ENCODE data around the gene RBM39. TPM values are rescaled to one million over a fixed set of nuclear protein-coding genes. Genes with fewer than 3 reads are reported as not detected.
"Not testable (repeated sequence)": the region's sequence is repeated elsewhere in the genome, so short reads cannot be mapped to it uniquely, and the experiment has no call there.

Gene RBM39
- total RNA-seq, 1 experiment from 2014 or later, result 282 TPM

DNA sequence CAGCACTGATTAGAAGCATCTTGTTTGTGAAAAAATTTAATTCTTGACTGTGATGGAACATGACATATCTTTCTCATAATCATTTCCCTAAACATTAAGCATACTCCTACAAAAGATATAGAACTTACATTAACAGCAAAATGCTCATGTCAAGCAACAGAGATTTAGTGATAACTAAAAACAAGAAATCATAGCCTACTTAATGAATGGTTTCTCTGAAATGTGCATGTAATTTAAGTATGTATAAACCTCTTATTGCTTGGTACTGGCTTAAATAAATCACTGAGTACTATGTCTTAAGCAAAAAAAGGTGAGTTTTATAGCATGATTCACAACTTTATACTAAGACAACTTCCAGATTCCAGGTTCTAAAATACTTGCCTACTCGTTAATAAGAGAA, 33.6 kb downstream of the RBM39 start:
- TF ChIP-seq TCF7L2 (IDR thresholded peaks at IDR 0.05; ENCODE audit: low read depth, low read length), result no peak
- POLR2A ChIA-PET, result no interaction called here
- CTCF ChIA-PET, result no interaction called here
- Histone ChIP-seq H3K36me3 (ENCODE audit: control insufficient read depth, insufficient read depth, low read length) (peaks cover 87% of the 10 kb centered on the region), H3K4me3 (ENCODE audit: low read depth in 2 of 2, low read length in 2 of 2) (no peak overlapping the region), H3K9me3 (ENCODE audit: control insufficient read depth, insufficient read depth, low read depth, low read length) (no peaks in the 10 kb centered on the region), H3K4me1 (ENCODE audit: control insufficient read depth, insufficient read depth, low read length) (peaks cover 2% of the 10 kb centered on the region; the same call in 1 of the 2 replicates), H3K27me3 (ENCODE audit: control insufficient read depth, insufficient read depth, low read length) (no peaks in the 10 kb centered on the region), H3K27ac (ENCODE audit: low read length) (no peak overlapping the region)
- DNase-seq (ENCODE audit: low read depth, low spot score) (no peak), ATAC-seq (no peak)
- no TSS peak for BruUV-seq (replicated peaks)
- in situ Hi-C loops (cut with HindIII; ENCODE audit: low pct_unique_long_range_greater_than_20kb, low sequenced_read_pairs), result no loop called here
- intact Hi-C loops (cut with micrococcal nuclease; ENCODE audit: unreplicated experiment), result no loop called here

DNA sequence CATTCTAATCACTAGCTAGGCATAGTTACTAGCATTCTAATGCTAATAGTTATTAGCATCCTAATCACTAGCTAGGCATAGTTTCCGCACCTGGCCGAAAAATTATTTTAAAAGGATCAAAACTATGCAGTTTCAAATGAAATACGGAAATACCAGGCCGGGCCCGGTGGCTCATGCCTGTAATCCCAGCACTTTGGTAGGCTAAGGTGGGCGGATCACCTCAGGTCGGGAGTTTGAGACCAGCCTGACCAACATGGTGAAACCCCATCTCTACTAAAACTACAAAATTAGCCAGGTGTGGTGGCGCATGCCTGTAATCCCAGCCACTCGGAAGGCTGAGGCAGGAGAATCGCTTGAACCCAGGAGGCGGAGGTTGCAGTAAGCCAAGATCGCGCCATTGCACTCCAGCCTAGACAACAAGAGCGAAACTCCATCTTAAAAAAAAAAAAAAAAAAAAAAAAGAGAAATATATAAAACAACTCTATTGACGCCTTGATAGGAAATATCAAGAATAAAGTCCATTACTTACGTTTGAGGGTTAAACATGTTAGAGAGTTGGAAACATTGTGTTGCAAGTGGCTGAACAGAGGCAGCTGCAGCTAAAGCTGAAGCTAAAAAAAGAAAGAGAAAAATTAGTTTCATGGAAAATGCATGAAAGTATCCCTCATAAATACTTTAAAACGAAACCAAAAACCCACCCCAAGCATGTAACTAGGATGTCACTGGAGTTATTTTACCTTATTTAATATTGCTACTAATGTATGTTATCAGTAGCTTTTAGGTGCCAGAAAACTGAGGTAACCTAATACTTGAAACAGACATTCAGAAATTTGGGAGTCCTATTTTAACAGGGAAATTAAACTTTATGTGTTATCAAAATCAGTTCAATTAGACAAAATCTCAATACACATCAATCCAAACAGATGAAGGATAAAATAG, 35.2 kb downstream of the RBM39 start:
- ATAC-seq; H3K27me3 ChIP-seq (ENCODE audit: control insufficient read depth, insufficient read depth, low read length); DNase-seq (ENCODE audit: low read depth, low spot score); H3K27ac ChIP-seq (ENCODE audit: low read length); CTCF ChIA-PET; BruUV-seq (replicated peaks); in situ Hi-C loops (cut with HindIII; ENCODE audit: low pct_unique_long_range_greater_than_20kb, low sequenced_read_pairs); H3K9me3 ChIP-seq (ENCODE audit: control insufficient read depth, insufficient read depth, low read depth, low read length); H3K4me3 ChIP-seq (ENCODE audit: low read depth in 2 of 2, low read length in 2 of 2); intact Hi-C loops (cut with micrococcal nuclease; ENCODE audit: unreplicated experiment): not testable (repeated sequence)
- POLR2A ChIA-PET, result interaction anchor here (0.6 kb wide), 1 partner anchor 46 kb away, joined by 3 read pairs; no protein-coding TSS in a partner anchor
- peaks cover 84% of the 10 kb centered on the region for H3K36me3 ChIP-seq (ENCODE audit: control insufficient read depth, insufficient read depth, low read length)
- H3K4me1 ChIP-seq (ENCODE audit: control insufficient read depth, insufficient read depth, low read length), result peaks cover 10% of the 10 kb centered on the region

- H3K27me3 ChIP-seq (ENCODE audit: control insufficient read depth, insufficient read depth, low read length); H3K9me3 ChIP-seq (ENCODE audit: control insufficient read depth, insufficient read depth, low read depth, low read length); H3K4me3 ChIP-seq (ENCODE audit: low read depth in 2 of 2, low read length in 2 of 2); in situ Hi-C loops (cut with HindIII; ENCODE audit: low pct_unique_long_range_greater_than_20kb, low sequenced_read_pairs); intact Hi-C loops (cut with micrococcal nuclease; ENCODE audit: unreplicated experiment); CTCF ChIA-PET; BruUV-seq (replicated peaks); ATAC-seq; DNase-seq (ENCODE audit: low read depth, low spot score); H3K27ac ChIP-seq (ENCODE audit: low read length): not testable (repeated sequence)
- POLR2A ChIA-PET, result interaction anchor here (0.7 kb wide), 1 partner anchor 12 kb away, joined by 3 read pairs; no protein-coding TSS in a partner anchor
- H3K4me1 ChIP-seq (ENCODE audit: control insufficient read depth, insufficient read depth, low read length), result peaks cover 11% of the 10 kb centered on the region
- peaks cover 75% of the 10 kb centered on the region for H3K36me3 ChIP-seq (ENCODE audit: control insufficient read depth, insufficient read depth, low read length)
Observed at GRCh38 chr20:35705894-35706293, 36.2 kb downstream of the RBM39 start.

GRCh38 chr20:35704514-35705261, 37.4 kb downstream of the RBM39 start:
- BruUV-seq (replicated peaks), result no TSS peak
- Histone ChIP-seq H3K36me3 (ENCODE audit: control insufficient read depth, insufficient read depth, low read length) (peaks cover 65% of the 10 kb centered on the region), H3K9me3 (ENCODE audit: control insufficient read depth, insufficient read depth, low read depth, low read length) (no peaks in the 10 kb centered on the region), H3K27me3 (ENCODE audit: control insufficient read depth, insufficient read depth, low read length) (no peaks in the 10 kb centered on the region), H3K27ac (ENCODE audit: low read length) (no peak overlapping the region), H3K4me1 (ENCODE audit: control insufficient read depth, insufficient read depth, low read length) (peaks cover 11% of the 10 kb centered on the region), H3K4me3 (ENCODE audit: low read depth in 2 of 2, low read length in 2 of 2) (no peak overlapping the region)
- TF ChIP-seq POLR2AphosphoS5 (IDR thresholded peaks at IDR 0.05; ENCODE audit: low read depth, low read length) (no peak), SIN3A (IDR thresholded peaks at IDR 0.05; ENCODE audit: borderline replicate concordance, insufficient read depth, low read depth, low read length) (no peak), TCF7L2 (IDR thresholded peaks at IDR 0.05; ENCODE audit: low read depth, low read length) (no peak), REST (IDR thresholded peaks at IDR 0.05; ENCODE audit: insufficient read depth in 1 of 2, low read depth in 2 of 2, low read length in 1 of 2) (no peak)
- TF ChIP-seq, protein P1, sequence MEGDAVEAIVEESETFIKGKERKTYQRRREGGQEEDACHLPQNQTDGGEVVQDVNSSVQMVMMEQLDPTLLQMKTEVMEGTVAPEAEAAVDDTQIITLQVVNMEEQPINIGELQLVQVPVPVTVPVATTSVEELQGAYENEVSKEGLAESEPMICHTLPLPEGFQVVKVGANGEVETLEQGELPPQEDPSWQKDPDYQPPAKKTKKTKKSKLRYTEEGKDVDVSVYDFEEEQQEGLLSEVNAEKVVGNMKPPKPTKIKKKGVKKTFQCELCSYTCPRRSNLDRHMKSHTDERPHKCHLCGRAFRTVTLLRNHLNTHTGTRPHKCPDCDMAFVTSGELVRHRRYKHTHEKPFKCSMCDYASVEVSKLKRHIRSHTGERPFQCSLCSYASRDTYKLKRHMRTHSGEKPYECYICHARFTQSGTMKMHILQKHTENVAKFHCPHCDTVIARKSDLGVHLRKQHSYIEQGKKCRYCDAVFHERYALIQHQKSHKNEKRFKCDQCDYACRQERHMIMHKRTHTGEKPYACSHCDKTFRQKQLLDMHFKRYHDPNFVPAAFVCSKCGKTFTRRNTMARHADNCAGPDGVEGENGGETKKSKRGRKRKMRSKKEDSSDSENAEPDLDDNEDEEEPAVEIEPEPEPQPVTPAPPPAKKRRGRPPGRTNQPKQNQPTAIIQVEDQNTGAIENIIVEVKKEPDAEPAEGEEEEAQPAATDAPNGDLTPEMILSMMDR (IDR thresholded peaks at IDR 0.05), result no peak
- in situ Hi-C loops (cut with HindIII; ENCODE audit: low pct_unique_long_range_greater_than_20kb, low sequenced_read_pairs) (no loop called here), intact Hi-C loops (cut with micrococcal nuclease; ENCODE audit: unreplicated experiment) (no loop called here)
- no peak for ATAC-seq
- ChIA-PET POLR2A (no interaction called here), CTCF (interaction anchor here (0.6 kb wide), 1 partner anchor 139 kb away, joined by 4 read pairs; no protein-coding TSS in a partner anchor)
- DNase-seq (ENCODE audit: low read depth, low spot score), result no peak

All from Panc1 (cell line).